ENCODE measurements around the gene IFITM10. TPM values are rescaled to one million over a fixed set of nuclear protein-coding genes. Genes with fewer than 3 reads are reported as not detected.

Gene IFITM10
- total RNA-seq, 1 donor from 2014 or later, result 0.64 TPM

DNA sequence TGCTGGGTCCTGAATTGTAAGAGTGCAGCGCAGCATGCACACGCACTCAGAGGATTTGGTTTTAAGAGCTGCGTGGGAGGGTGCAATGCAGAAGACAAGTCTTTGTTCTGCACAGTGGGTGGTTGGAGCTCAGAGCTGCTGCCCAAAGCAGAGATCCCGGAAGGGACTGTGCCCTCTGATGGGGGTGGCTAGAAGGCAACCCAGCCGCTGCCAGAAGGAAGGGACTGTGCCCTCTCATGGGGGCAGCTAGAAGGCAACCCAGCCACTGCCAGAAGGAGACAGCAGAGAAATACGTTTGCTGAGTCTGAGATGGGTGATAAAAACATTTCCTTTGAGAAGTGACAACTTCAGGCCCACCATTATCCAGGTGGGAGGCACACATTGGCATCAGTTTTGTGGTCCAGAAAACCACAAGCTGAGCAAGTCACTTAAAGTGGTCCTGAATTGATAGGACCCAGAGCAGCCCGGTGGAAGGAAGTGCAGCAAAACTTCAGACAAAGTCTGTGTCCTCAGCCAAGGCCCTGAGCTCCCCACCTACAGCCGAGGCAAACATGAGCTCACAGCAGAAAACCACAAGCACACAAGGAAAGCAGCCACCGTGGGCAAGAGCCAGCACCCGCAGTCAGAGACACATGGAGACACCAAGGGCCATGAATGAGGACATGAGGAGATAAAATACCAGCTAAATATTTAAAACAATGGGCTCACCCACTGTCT is 49.1 kb downstream of the IFITM10 start:
- Mint-ChIP-seq H3K4me3 (ENCODE audit: unreplicated experiment) (no peak overlapping the region), H3K9me3 (ENCODE audit: unreplicated experiment) (no peaks in the 10 kb centered on the region), H3K36me3 (ENCODE audit: low read depth, unreplicated experiment) (no peaks in the 10 kb centered on the region), H3K27me3 (ENCODE audit: unreplicated experiment) (no peaks in the 10 kb centered on the region), H3K4me1 (ENCODE audit: unreplicated experiment) (peaks cover 14% of the 10 kb centered on the region), H3K27ac (ENCODE audit: unreplicated experiment) (no peak overlapping the region)
- no peak for DNase-seq (ENCODE audit: low spot score)
- TF ChIP-seq, protein P1, sequence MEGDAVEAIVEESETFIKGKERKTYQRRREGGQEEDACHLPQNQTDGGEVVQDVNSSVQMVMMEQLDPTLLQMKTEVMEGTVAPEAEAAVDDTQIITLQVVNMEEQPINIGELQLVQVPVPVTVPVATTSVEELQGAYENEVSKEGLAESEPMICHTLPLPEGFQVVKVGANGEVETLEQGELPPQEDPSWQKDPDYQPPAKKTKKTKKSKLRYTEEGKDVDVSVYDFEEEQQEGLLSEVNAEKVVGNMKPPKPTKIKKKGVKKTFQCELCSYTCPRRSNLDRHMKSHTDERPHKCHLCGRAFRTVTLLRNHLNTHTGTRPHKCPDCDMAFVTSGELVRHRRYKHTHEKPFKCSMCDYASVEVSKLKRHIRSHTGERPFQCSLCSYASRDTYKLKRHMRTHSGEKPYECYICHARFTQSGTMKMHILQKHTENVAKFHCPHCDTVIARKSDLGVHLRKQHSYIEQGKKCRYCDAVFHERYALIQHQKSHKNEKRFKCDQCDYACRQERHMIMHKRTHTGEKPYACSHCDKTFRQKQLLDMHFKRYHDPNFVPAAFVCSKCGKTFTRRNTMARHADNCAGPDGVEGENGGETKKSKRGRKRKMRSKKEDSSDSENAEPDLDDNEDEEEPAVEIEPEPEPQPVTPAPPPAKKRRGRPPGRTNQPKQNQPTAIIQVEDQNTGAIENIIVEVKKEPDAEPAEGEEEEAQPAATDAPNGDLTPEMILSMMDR (IDR thresholded peaks at IDR 0.05; ENCODE audit: unreplicated experiment), result no peak

DNA sequence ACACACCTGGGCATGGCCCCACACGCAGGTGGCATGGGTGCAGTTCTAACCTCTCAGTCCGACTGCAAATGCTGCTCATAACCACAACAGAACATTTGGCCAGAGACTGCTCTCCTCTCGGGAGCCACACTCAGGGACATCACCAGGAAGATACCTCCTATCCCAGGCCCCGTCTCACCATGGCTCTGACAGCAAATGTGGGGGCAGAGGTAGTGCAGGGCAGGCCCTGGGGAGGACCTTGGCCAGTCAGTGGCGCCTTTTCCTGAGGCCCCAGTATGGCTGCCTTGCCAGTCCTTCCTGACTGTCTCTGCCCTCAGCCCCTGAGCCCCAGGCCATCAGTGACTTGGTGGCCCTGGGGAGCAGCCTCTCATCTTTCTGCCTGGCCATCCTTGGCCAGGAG is 50.6 kb downstream of the IFITM10 start:
- TF ChIP-seq, protein P1 (IDR thresholded peaks at IDR 0.05; ENCODE audit: unreplicated experiment), result no peak
- no peak for DNase-seq (ENCODE audit: low spot score)
- no peak overlapping the region for H3K27ac Mint-ChIP-seq (ENCODE audit: unreplicated experiment)
- peaks cover 4% of the 10 kb centered on the region for H3K27me3 Mint-ChIP-seq (ENCODE audit: unreplicated experiment)
- no peak overlapping the region for H3K4me3 Mint-ChIP-seq (ENCODE audit: unreplicated experiment)
- H3K36me3 Mint-ChIP-seq (ENCODE audit: low read depth, unreplicated experiment), result no peaks in the 10 kb centered on the region
- no peaks in the 10 kb centered on the region for H3K9me3 Mint-ChIP-seq (ENCODE audit: unreplicated experiment)
- H3K4me1 Mint-ChIP-seq (ENCODE audit: unreplicated experiment), result peaks cover 19% of the 10 kb centered on the region

DNA sequence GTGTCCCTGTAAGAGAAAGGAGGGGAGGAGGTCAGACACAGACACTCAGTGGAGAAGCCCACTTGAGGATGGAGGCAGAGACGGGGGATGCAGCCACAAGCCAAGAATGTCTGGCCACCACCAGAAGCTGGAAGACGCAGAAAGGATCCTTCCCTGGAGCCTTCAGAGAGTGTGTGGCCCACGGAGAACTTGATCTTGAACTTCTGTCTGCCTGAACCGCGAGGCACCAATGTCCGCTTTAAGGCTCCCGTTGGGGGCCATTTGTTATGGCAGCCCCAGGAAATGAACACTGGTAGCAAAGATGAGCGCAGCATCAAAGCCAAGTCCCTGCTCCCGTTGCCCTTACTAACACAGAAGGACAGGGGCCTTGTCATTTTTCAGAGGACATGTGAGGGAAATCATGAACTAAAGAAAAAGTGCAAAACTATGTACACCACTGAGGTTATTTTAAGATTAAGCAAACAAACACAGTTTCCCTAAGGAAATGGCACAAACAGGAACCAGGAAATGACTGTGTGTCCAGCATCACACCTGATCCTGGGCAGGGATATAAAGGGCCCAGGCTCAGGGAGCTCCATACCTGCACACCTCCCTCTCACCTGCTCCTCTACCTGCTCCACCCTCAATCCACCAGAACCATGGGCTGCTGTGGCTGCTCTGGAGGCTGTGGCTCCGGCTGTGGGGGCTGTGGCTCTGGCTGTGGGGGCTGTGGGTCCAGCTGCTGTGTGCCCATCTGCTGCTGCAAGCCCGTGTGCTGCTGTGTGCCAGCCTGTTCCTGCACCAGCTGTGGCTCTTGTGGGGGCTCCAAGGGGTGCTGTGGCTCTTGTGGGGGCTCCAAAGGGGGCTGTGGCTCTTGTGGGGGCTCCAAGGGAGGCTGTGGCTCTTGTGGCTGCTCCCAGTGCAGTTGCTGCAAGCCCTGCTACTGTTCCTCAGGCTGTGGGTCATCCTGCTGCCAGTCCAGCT is 53.5 kb downstream of the IFITM10 start, which contains the start of gene KRTAP5-6:
Gene KRTAP5-6, plus strand, starts transcription at position 588 of the 963 bp plus-strand sequence. Its CDS starts 51 bp downstream, at position 639.
- Mint-ChIP-seq H3K36me3 (ENCODE audit: low read depth, unreplicated experiment) (no peaks in the 10 kb centered on the region), H3K27me3 (ENCODE audit: unreplicated experiment) (peaks cover 10% of the 10 kb centered on the region), H3K4me3 (ENCODE audit: unreplicated experiment) (no peak within 1 kb of the TSS), H3K4me1 (ENCODE audit: unreplicated experiment) (peaks cover 19% of the 10 kb centered on the region), H3K9me3 (ENCODE audit: unreplicated experiment) (no peaks in the 10 kb centered on the region), H3K27ac (ENCODE audit: unreplicated experiment) (peak within 1 kb of the TSS; percentile 57)
- TF ChIP-seq, protein P1 (IDR thresholded peaks at IDR 0.05; ENCODE audit: unreplicated experiment), result no peak
- no peak for DNase-seq (ENCODE audit: low spot score)

DNA sequence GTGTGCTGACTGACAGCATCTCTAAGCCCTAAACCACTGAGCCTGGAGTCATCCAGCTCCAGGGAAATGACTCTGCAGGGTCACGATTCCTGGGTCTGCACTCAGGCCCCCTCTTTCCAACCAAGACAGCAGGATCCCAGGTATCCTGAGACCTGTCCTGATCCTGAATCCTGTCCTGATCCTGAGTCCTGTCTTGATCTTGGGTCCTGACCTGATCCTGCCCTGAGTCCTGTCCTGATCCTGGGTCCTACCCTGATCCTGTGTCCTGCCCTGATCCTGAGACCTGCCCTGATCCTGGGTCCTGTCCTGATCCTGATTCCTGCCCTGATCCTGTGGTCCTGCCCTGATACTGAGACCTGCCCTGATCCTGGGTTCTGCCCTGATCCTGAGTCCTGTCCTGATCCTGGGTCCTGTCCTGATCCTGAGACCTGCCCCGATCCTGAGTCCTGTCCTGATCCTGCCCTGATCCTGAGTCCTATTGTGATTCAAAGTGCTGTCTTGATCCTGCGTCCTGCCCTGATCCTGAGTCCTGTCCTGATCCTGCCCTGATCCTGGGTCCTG is 54.8 kb downstream of the IFITM10 start:
- no peak for DNase-seq (ENCODE audit: low spot score)
- TF ChIP-seq, protein P1 (IDR thresholded peaks at IDR 0.05; ENCODE audit: unreplicated experiment), result no peak
- Mint-ChIP-seq H3K4me3 (ENCODE audit: unreplicated experiment) (no peak overlapping the region), H3K4me1 (ENCODE audit: unreplicated experiment) (peaks cover 19% of the 10 kb centered on the region), H3K36me3 (ENCODE audit: low read depth, unreplicated experiment) (no peaks in the 10 kb centered on the region), H3K27ac (ENCODE audit: unreplicated experiment) (no peak overlapping the region), H3K9me3 (ENCODE audit: unreplicated experiment) (no peaks in the 10 kb centered on the region), H3K27me3 (ENCODE audit: unreplicated experiment) (peaks cover 14% of the 10 kb centered on the region)
